H1 (cell line): ENCODE measurements around the gene SH2D4B. TPM values are rescaled to one million over a fixed set of nuclear protein-coding genes. Genes with fewer than 3 reads are reported as not detected.

Experiments
- BCL11A ChIP-seq, 2 experiments: IDR thresholded peaks; one replicate each; pipeline ENCODE4 v1.6.1; 2011; ENCODE audit warnings: low read depth in 2 of 2, low read length in 2 of 2, mild to moderate bottlenecking in 2 of 2
- CHD7 ChIP-seq: fragments of 300-600 bp; sonication (generic); IDR thresholded peaks from 2 replicates; pipeline ENCODE4 v1.7.1; 2012; ENCODE audit warnings: low read length, moderate library complexity, mild to moderate bottlenecking, inconsistent platforms; ENCODE audit not compliant: insufficient replicate concordance
- KDM1A ChIP-seq: fragments of 200-600, 300-600 bp; sonication (generic); IDR thresholded peaks from 2 replicates; pipeline ENCODE4 v1.7.1; 2016; ENCODE audit warnings: mild to moderate bottlenecking, low read length, borderline replicate concordance
- NANOG ChIP-seq: IDR thresholded peaks from 2 replicates; pipeline ENCODE4 v1.6.1; 2011; ENCODE audit warnings: low read length, low read depth, mild to moderate bottlenecking, inconsistent platforms; ENCODE audit not compliant: insufficient read depth, poor library complexity, severe bottlenecking
- POLR2AphosphoS5 ChIP-seq: IDR thresholded peaks from 2 replicates; pipeline ENCODE4 v1.6.1; 2011; ENCODE audit warnings: low read depth, low read length
- SUZ12 ChIP-seq: fragments of 200-600 bp; sonication (generic); IDR thresholded peaks from 2 replicates; pipeline ENCODE4 v1.6.1; 2012; ENCODE audit warnings: mild to moderate bottlenecking, inconsistent platforms, low read length, moderate library complexity, mixed read lengths
- USF2 ChIP-seq: IDR thresholded peaks from 2 replicates; pipeline ENCODE4 v1.6.1; 2011; ENCODE audit warnings: low read length, improper control_type of control experiment
- polyA plus RNA-seq, 7 experiments: library from polyadenylated mRNA; depleted of rRNA in 3 of 7; stranded (reverse) in 5 of 7; unstranded in 2 of 7; fragments of >200 nt in 5 of 7; fragments of 200-250 nt in 2 of 7; gene quantifications; 1 replicate in 5 of 7; 2 replicates in 1 of 7; 4 replicates in 1 of 7; pipeline versions ENCODE4 v1.2.1 to v1.2.3, GENCODE V29; 2011 to 2013; ENCODE audit warnings: missing spikeins in 2 of 7, mixed read lengths in 2 of 7
- total RNA-seq: library from RNA; stranded (reverse); fragmentation: NEBNext Ultra II Directional; extraction: Animal tissue kit (Norgen Biotek cat#: 25700); gene quantifications from 2 replicates; pipeline ENCODE4 v1.2.1, GENCODE V29; 2021

The SH2D4B gene
- total and polyA plus RNA-seq, 2 of the 8 experiments (the other 6 are each of a cell fraction or from before 2014, with no cell fraction given): 0.06 to 0.13 TPM

- TF ChIP-seq KDM1A: no peak
- TF ChIP-seq SUZ12: no peak
- TF ChIP-seq USF2: no peak
- TF ChIP-seq BCL11A (IDR thresholded peaks at IDR 0.05; ENCODE audit: low read depth in 2 of 2, low read length in 2 of 2): no peak
- TF ChIP-seq NANOG: no peak
- TF ChIP-seq CHD7: no peak
- TF ChIP-seq POLR2AphosphoS5: no peak
Measured at GRCh38 chr10:80517416-80518142, 20.1 kb upstream of the SH2D4B start (continued).
